K562 (cell line): Measurements from ENCODE around the gene CHAD. TPM values are rescaled to one million over a fixed set of nuclear protein-coding genes. Genes with fewer than 3 reads are reported as not detected.
"Not testable (repeated sequence)": the region's sequence is repeated elsewhere in the genome, so short reads cannot be mapped to it uniquely, and the experiment has no call there.

Experiments used
- ATAC-seq: fragments of 200-7000 bp; cut with Tn5 transposase; 3 replicates; pipeline ENCODE4 v1.9.1; 2020; ENCODE audit warnings: moderate library complexity
- BruUV-seq: library from RNA; stranded (reverse); fragments of 400-500 nt; replicated peaks from 2 replicates; lab custom pipeline; 2021; lab: Mats Ljungman, UMichigan
- CTCF ChIA-PET: fragments of 300-600 bp; formaldehyde crosslinking; extraction: SDS; loops from one replicate; lab custom pipeline; 2021; ENCODE audit warnings: low intra/inter-chr PET ratio; lab: Yijun Ruan, JAX
- POLR2A ChIA-PET: fragments of 300-600, 350-650 bp; sonication (Branson Sonifier 250); formaldehyde crosslinking; extraction: SDS; loops from one replicate; lab custom pipeline; 2021; ENCODE audit warnings: antibody characterized with exemption, inconsistent platforms; lab: Yijun Ruan, JAX
- DNase-seq, 4 experiments: peaks; one replicate each; pipeline versions ENCODE4 v3.0.0 to v3.0.0-alpha.2; 2011 to 2018; ENCODE audit warnings: low spot score in 3 of 4, mixed read lengths in 3 of 4; ENCODE audit errors: extremely low read depth in 1 of 4
- FAIRE-seq: peaks from 2 replicates; lab custom pipeline; 2011; peaks lifted over from hg19 to GRCh38; lab: Jason Lieb, UNC
- H2AFZ ChIP-seq: 2 replicates; pipeline ENCODE4 v1.6.0; 2011; ENCODE audit warnings: low read depth, low read length, control low read depth, inconsistent platforms
- H3K27ac ChIP-seq: fragments of 200-600 bp; 3 replicates; pipeline ENCODE4 v1.8.0; 2011; ENCODE audit warnings: low read depth, mild to moderate bottlenecking, control low read depth, inconsistent platforms, low read length, moderate library complexity, mixed read lengths; ENCODE audit errors: extremely low read depth
- H3K27me3 ChIP-seq, 2 experiments: fragments of 300-600 bp in 1 of 2; 2 replicates in 1 of 2; 3 replicates in 1 of 2; pipeline versions ENCODE4 v1.6.0 to v1.8.0; 2011; ENCODE audit warnings: inconsistent platforms in 2 of 2, low read length in 2 of 2, mild to moderate bottlenecking in 1 of 2, mixed read lengths in 1 of 2, moderate library complexity in 1 of 2; ENCODE audit not compliant: control insufficient read depth in 2 of 2, insufficient read depth in 2 of 2
- H3K36me3 ChIP-seq: fragments of 300-600 bp; 3 replicates; pipeline ENCODE4 v1.8.0; 2011; ENCODE audit warnings: mild to moderate bottlenecking, low read length, inconsistent platforms; ENCODE audit not compliant: control insufficient read depth, insufficient read depth
- H3K4me1 ChIP-seq, 2 experiments: fragments of 200-600 bp in 1 of 2; replicated peaks in 1 of 2; 2 replicates in 1 of 2; 3 replicates in 1 of 2; pipeline versions ENCODE4 v1.5.1 to v1.8.0; 2011; ENCODE audit warnings: inconsistent platforms in 2 of 2, low read length in 2 of 2, mild to moderate bottlenecking in 1 of 2, mixed read lengths in 1 of 2, moderate library complexity in 1 of 2; ENCODE audit not compliant: control insufficient read depth in 2 of 2, insufficient read depth in 2 of 2
- H3K4me2 ChIP-seq: 2 replicates; pipeline ENCODE4 v1.6.1; 2011; ENCODE audit warnings: low read length, control low read depth, inconsistent platforms, mixed read lengths; ENCODE audit not compliant: insufficient read depth
- H3K4me3 ChIP-seq: fragments of 200-600 bp; sonication (generic), shearing (Covaris generic); 2 replicates; pipeline ENCODE4 v1.5.1; 2016; ENCODE audit warnings: control low read depth, inconsistent platforms
- H3K79me2 ChIP-seq: fragments of 200-600 bp; 3 replicates; pipeline ENCODE4 v1.8.0; 2011; ENCODE audit warnings: low read length, inconsistent platforms; ENCODE audit not compliant: control insufficient read depth, insufficient read depth
- H3K9ac ChIP-seq, 2 experiments: 2 replicates each; pipeline versions ENCODE4 v1.6.0 to v1.6.1; 2011; ENCODE audit warnings: low read depth in 2 of 2, low read length in 2 of 2, control low read depth in 1 of 2, inconsistent platforms in 1 of 2, mild to moderate bottlenecking in 1 of 2, mixed read lengths in 1 of 2; ENCODE audit not compliant: insufficient read depth in 1 of 2
- H3K9me1 ChIP-seq: one replicate; pipeline ENCODE4 v1.6.0; 2011; ENCODE audit warnings: inconsistent platforms, mild to moderate bottlenecking, low read length, moderate library complexity; ENCODE audit not compliant: control insufficient read depth, insufficient read depth
- H3K9me3 ChIP-seq: replicated peaks from 2 replicates; pipeline ENCODE4 v1.5.1; 2011; ENCODE audit warnings: low read depth, low read length, inconsistent platforms; ENCODE audit not compliant: control insufficient read depth, insufficient read depth
- H4K20me1 ChIP-seq: replicated peaks from 2 replicates; pipeline ENCODE4 v1.6.1; 2011; ENCODE audit warnings: low read length, inconsistent platforms, mixed read lengths; ENCODE audit not compliant: control insufficient read depth, insufficient read depth
- BHLHE40 ChIP-seq: IDR thresholded peaks from 2 replicates; pipeline ENCODE4 v1.6.1; 2011; ENCODE audit warnings: low read length, improper control_type of control experiment
- C11orf30 ChIP-seq: fragments of 450-650 bp; IDR thresholded peaks from 2 replicates; pipeline ENCODE4 v1.6.1; 2016; ENCODE audit warnings: low read depth, mild to moderate bottlenecking
- CBFA2T3 ChIP-seq: fragments of 450-650 bp; IDR thresholded peaks from 2 replicates; pipeline ENCODE4 v1.6.1; 2017
- CTBP1 ChIP-seq: fragments of 450-650 bp; IDR thresholded peaks from 2 replicates; pipeline ENCODE4 v1.6.1; 2016; ENCODE audit warnings: borderline replicate concordance
- DPF2 ChIP-seq: fragments of 450-650 bp; IDR thresholded peaks from 2 replicates; pipeline ENCODE4 v1.6.1; 2016
- JUND ChIP-seq, 2 experiments: IDR thresholded peaks; 2 replicates in 1 of 2; 3 replicates in 1 of 2; pipeline ENCODE4 v1.6.1; 2011; ENCODE audit warnings: borderline replicate concordance in 2 of 2, low read depth in 2 of 2, low read length in 2 of 2, improper control_type of control experiment in 1 of 2, missing biosample characterization in 1 of 2, missing genetic modification characterization in 1 of 2, missing genetic modification reagents in 1 of 2
- KDM1A ChIP-seq, 2 experiments: fragments of 450-650 bp; IDR thresholded peaks; 2 replicates each; pipeline ENCODE4 v1.6.1; 2016; ENCODE audit warnings: mild to moderate bottlenecking in 2 of 2
- LCOR ChIP-seq: sonication (generic); formaldehyde crosslinking; IDR thresholded peaks from 2 replicates; pipeline ENCODE4 v1.8.0; 2022; ENCODE audit warnings: mild to moderate bottlenecking, missing genetic modification reagents
- MEIS2 ChIP-seq: fragments of 450-650 bp; IDR thresholded peaks from 2 replicates; pipeline ENCODE4 v1.6.1; 2014; ENCODE audit warnings: mild to moderate bottlenecking; ENCODE audit not compliant: partially characterized antibody
- PHF21A ChIP-seq: fragments of 450-650 bp; IDR thresholded peaks from 2 replicates; pipeline ENCODE4 v1.6.1; 2017; ENCODE audit warnings: low read depth, borderline replicate concordance
- RB1 ChIP-seq: fragments of 450-650 bp; IDR thresholded peaks from 2 replicates; pipeline ENCODE4 v1.6.1; 2017; ENCODE audit warnings: low read depth, mild to moderate bottlenecking
- RCOR1 ChIP-seq, 2 experiments: IDR thresholded peaks; 2 replicates each; pipeline ENCODE4 v1.6.1; 2012; ENCODE audit warnings: low read depth in 2 of 2, low read length in 2 of 2, borderline replicate concordance in 1 of 2, improper control_type of control experiment in 1 of 2
- SMARCE1 ChIP-seq: fragments of 450-650 bp; IDR thresholded peaks from 2 replicates; pipeline ENCODE4 v1.7.1; 2016; ENCODE audit warnings: mild to moderate bottlenecking
- TEAD4 ChIP-seq, 2 experiments: sonication (generic) in 1 of 2; formaldehyde crosslinking in 1 of 2; IDR thresholded peaks; 2 replicates each; pipeline versions ENCODE4 v1.6.1 to v1.8.0; 2012 to 2022; ENCODE audit warnings: borderline replicate concordance in 1 of 2, inconsistent platforms in 1 of 2, low read length in 1 of 2, mild to moderate bottlenecking in 1 of 2, missing genetic modification reagents in 1 of 2
- ZEB2 ChIP-seq: fragments of 450-650 bp; IDR thresholded peaks from 2 replicates; pipeline ENCODE4 v1.6.1; 2016
- ZNF316 ChIP-seq: fragments of 450-650 bp; IDR thresholded peaks from 2 replicates; pipeline ENCODE4 v1.6.1; 2016
- WGBS: fragments of 100-300 bp; shearing (Covaris generic); methylation state at CpG from one replicate; pipeline ENCODE4 v1.1.6; 2016; ENCODE audit warnings: low coverage, mixed read lengths; ENCODE audit not compliant: insufficient coverage; ENCODE audit errors: missing lambda C conversion rate; 5-methylcytosine and 5-hydroxymethylcytosine counted together
- in situ Hi-C: fragments of 300-500 bp; cut with MboI; formaldehyde crosslinking; loops from 4 replicates; pipeline ENCODE4 v1.15.0; 2018; ENCODE audit warnings: inconsistent platforms, mixed read lengths
- intact Hi-C: fragments of 100-400 bp; cut with micrococcal nuclease; formaldehyde crosslinking; loops from 2 replicates; pipeline ENCODE4 v1.14.2; 2022
- polyA plus RNA-seq, 8 experiments: library from polyadenylated mRNA; depleted of rRNA in 4 of 8; stranded (reverse) in 5 of 8; unstranded in 3 of 8; fragments of >200 nt; fragmentation: Nextera tagmentation in 2 of 8; fragmentation: Illumina TruSeq in 1 of 8; extraction: Ambion mirVana in 2 of 8; extraction: Trizol in 1 of 8; gene quantifications; 2 replicates each; pipeline versions ENCODE4 v1.2.1 to v1.2.3, GENCODE V29; 2011 to 2014; ENCODE audit warnings: inconsistent platforms in 1 of 8, missing spikeins in 1 of 8
- total RNA-seq, 7 experiments: library from RNA; depleted of rRNA in 6 of 7; stranded (reverse); fragments of >200 nt in 6 of 7; fragmentation: Illumina TruSeq in 2 of 7; extraction: Trizol in 2 of 7; gene quantifications; 2 replicates each; pipeline versions ENCODE4 v1.2.1 to v1.2.3, GENCODE V29; 2011 to 2021; ENCODE audit warnings: low replicate concordance in 1 of 7
- TF ChIP-seq, protein P1 (sequence below): sonication (generic); formaldehyde crosslinking; IDR thresholded peaks from 2 replicates; pipeline ENCODE4 v1.8.0; 2022; ENCODE audit warnings: missing genetic modification reagents, mild to moderate bottlenecking, moderate library complexity, borderline replicate concordance
- TF ChIP-seq, protein P2 (sequence below), 2 experiments: fragments of 450-650 bp in 1 of 2; sonication (generic) in 1 of 2; formaldehyde crosslinking in 1 of 2; IDR thresholded peaks in 1 of 2; conservative IDR thresholded peaks in 1 of 2; 2 replicates each; pipeline versions ENCODE4 v1.6.1 to v1.8.1; 2016 to 2023; ENCODE audit warnings: mild to moderate bottlenecking in 2 of 2, moderate library complexity in 2 of 2, inconsistent platforms in 1 of 2, missing genetic modification reagents in 1 of 2
- TF ChIP-seq, protein P3 (sequence below), 3 experiments: IDR thresholded peaks in 2 of 3; conservative IDR thresholded peaks in 1 of 3; 2 replicates each; pipeline ENCODE4 v1.5.1; 2011 to 2012; ENCODE audit warnings: low read length in 3 of 3, mild to moderate bottlenecking in 3 of 3, control low read depth in 2 of 3, improper control_type of control experiment in 1 of 3, inconsistent platforms in 1 of 3, low read depth in 1 of 3, mixed read lengths in 1 of 3, moderate library complexity in 1 of 3; ENCODE audit not compliant: insufficient read depth in 2 of 3

Gene CHAD
- total and polyA plus RNA-seq, 9 of the 15 experiments (the other 6 are each of a cell fraction or from before 2014, with no cell fraction given) = not detected

DNA sequence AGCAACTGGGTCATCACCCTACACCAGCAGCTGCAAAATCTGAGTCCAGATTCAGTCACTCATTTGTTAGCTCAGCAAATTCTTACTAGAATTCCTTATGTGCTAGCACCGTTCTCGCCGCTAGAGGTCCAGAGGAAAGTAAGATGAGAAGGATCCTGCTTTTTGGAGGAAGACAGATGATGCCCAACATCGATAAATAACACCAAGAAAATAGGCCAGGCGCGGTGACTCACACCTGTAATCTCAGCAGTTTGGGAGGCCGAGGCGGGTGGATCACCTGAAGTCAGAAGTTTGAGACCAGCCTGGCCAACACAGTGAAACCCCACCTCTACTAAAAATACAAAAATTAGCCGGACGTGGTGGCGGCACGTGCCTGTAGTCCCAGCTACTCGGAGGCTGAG is 4.1 kb upstream of the CHAD start:
- H3K4me1 ChIP-seq = peaks cover 2 to 30% of the 10 kb centered on the region in 2 experiments; a peak in 3 of 5 replicates
- H3K4me2 ChIP-seq; in situ Hi-C loops; H3K36me3 ChIP-seq; H3K9ac ChIP-seq; H4K20me1 ChIP-seq; H3K27ac ChIP-seq; H3K4me3 ChIP-seq; H3K9me3 ChIP-seq; BruUV-seq; H3K9me1 ChIP-seq; H2AFZ ChIP-seq; H3K79me2 ChIP-seq; TF ChIP-seq TEAD4 (CRISPR knock-in tag; IDR thresholded peaks at IDR 0.05; ENCODE audit: borderline replicate concordance): not testable (repeated sequence)
- ChIA-PET CTCF (interaction anchor here (0.7 to 1.3 kb wide), 2 partner anchors 110 to 274 kb away, joined by 3 to 4 read pairs; no protein-coding TSS in a partner anchor), POLR2A (interaction anchor here (0.6 to 1.3 kb wide), 5 partner anchors 16 to 199 kb away, joined by 3 to 4 read pairs (median 3); partner anchors contain the start of gene TMEM92)
- peaks cover 27 to 61% of the 10 kb centered on the region in 2 experiments; a peak in 4 of 5 replicates for H3K27me3 ChIP-seq
- WGBS = 18% methylated on average over 12 of the region's 13 CpGs
- ATAC-seq (peak; percentile 72), DNase-seq (peak; percentile 44 to 70 (median 46)), FAIRE-seq (peak; percentile 87)
- intact Hi-C loops = loop anchor here (10.0 kb wide), 1 partner anchor 178 kb away; no protein-coding TSS in a partner anchor
- TF ChIP-seq KDM1A (IDR thresholded peaks at IDR 0.05) = peak in 1 of 2 experiments; percentile 69; a peak in 3 of 4 replicates
- TF ChIP-seq LCOR = peak; percentile 87
- TF ChIP-seq JUND (IDR thresholded peaks at IDR 0.05; ENCODE audit: borderline replicate concordance, low read depth, low read length) = peak; percentile 52
- peak; percentile 52; the same call in 1 of the 3 replicates for TF ChIP-seq JUND (tag; IDR thresholded peaks at IDR 0.05; ENCODE audit: borderline replicate concordance, low read depth, low read length)
- TF ChIP-seq DPF2 = 0 out of 2 replicates have a peak, but pooled peaks have one; percentile 40
- TF ChIP-seq, protein P1, sequence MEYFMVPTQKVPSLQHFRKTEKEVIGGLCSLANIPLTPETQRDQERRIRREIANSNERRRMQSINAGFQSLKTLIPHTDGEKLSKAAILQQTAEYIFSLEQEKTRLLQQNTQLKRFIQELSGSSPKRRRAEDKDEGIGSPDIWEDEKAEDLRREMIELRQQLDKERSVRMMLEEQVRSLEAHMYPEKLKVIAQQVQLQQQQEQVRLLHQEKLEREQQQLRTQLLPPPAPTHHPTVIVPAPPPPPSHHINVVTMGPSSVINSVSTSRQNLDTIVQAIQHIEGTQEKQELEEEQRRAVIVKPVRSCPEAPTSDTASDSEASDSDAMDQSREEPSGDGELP (CRISPR knock-in tag) = peak; percentile 31; the same call in 1 of the 2 replicates
- TF ChIP-seq ZEB2 = 0 out of 2 replicates have a peak, but pooled peaks have one; percentile 54
- TF ChIP-seq, protein P2, sequence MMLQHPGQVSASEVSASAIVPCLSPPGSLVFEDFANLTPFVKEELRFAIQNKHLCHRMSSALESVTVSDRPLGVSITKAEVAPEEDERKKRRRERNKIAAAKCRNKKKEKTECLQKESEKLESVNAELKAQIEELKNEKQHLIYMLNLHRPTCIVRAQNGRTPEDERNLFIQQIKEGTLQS (IDR thresholded peaks at IDR 0.05) = peak; percentile 70
- TF ChIP-seq, protein P2 (CRISPR knock-in tag; conservative IDR thresholded peaks at IDR 0.05) = 0 out of 2 replicates have a peak, but pooled peaks have one; percentile 36
- TF ChIP-seq BHLHE40 = peak; percentile 56
- peak; percentile 92 for TF ChIP-seq CTBP1
- peak in 1 of 2 experiments; percentile 81; a peak in 1 of 4 replicates for TF ChIP-seq RCOR1 (IDR thresholded peaks at IDR 0.05; ENCODE audit: borderline replicate concordance in 1 of 2, low read depth in 2 of 2, low read length in 2 of 2)
- 0 out of 2 replicates have a peak, but pooled peaks have one; percentile 10 for TF ChIP-seq RB1
- peak; percentile 17 for TF ChIP-seq MEIS2
- TF ChIP-seq TEAD4 (IDR thresholded peaks at IDR 0.05; ENCODE audit: low read length) = peak; percentile 40; the same call in 1 of the 2 replicates
- TF ChIP-seq C11orf30 = peak; percentile 96
- TF ChIP-seq ZNF316 = peak; percentile 97
- peak; percentile 24; the same call in 1 of the 2 replicates for TF ChIP-seq CBFA2T3
- 0 out of 2 replicates have a peak, but pooled peaks have one; percentile 28 for TF ChIP-seq SMARCE1
- TF ChIP-seq, protein P3, sequence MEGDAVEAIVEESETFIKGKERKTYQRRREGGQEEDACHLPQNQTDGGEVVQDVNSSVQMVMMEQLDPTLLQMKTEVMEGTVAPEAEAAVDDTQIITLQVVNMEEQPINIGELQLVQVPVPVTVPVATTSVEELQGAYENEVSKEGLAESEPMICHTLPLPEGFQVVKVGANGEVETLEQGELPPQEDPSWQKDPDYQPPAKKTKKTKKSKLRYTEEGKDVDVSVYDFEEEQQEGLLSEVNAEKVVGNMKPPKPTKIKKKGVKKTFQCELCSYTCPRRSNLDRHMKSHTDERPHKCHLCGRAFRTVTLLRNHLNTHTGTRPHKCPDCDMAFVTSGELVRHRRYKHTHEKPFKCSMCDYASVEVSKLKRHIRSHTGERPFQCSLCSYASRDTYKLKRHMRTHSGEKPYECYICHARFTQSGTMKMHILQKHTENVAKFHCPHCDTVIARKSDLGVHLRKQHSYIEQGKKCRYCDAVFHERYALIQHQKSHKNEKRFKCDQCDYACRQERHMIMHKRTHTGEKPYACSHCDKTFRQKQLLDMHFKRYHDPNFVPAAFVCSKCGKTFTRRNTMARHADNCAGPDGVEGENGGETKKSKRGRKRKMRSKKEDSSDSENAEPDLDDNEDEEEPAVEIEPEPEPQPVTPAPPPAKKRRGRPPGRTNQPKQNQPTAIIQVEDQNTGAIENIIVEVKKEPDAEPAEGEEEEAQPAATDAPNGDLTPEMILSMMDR (IDR thresholded peaks at IDR 0.05 in 2 of 3, conservative IDR thresholded peaks at IDR 0.05 in 1 of 3; ENCODE audit: insufficient read depth in 2 of 3, low read depth in 1 of 3, low read length in 3 of 3) = peak; percentile 58 to 75 (median 68)
- peak; percentile 76; the same call in 1 of the 2 replicates for TF ChIP-seq PHF21A
